ENCODE results near the gene RALGDS.

- TF ChIP-seq CTCF (conservative IDR thresholded peaks at IDR 0.05; ENCODE audit: low read depth, low read length) (no peak), POLR2A (IDR thresholded peaks at IDR 0.05; ENCODE audit: low read depth, low read length) (no peak), USF2 (IDR thresholded peaks at IDR 0.05; ENCODE audit: low read depth, low read length) (no peak), MAFK (IDR thresholded peaks at IDR 0.05; ENCODE audit: low read depth, low read length) (no peak), ELK1 (IDR thresholded peaks at IDR 0.05; ENCODE audit: borderline replicate concordance, low read depth, low read length) (no peak), BHLHE40 (IDR thresholded peaks at IDR 0.05; ENCODE audit: low read depth, low read length) (no peak), RAD21 (IDR thresholded peaks at IDR 0.05; ENCODE audit: low read length) (no peak), CHD1 (IDR thresholded peaks at IDR 0.05; ENCODE audit: low read depth, low read length) (no peak)
Observed at GRCh38 chr9:133134388-133135145, 13.5 kb upstream of the RALGDS start.

Measured in IMR-90 (cell line).